ENCODE results near the gene CCDC188. TPM values are rescaled to one million over a fixed set of nuclear protein-coding genes. Genes with fewer than 3 reads are reported as not detected.

Gene CCDC188
- total and polyA plus RNA-seq, 2 of the 4 experiments (the other 2 are of a cell fraction) = 0.10 TPM; not detected in 1

DNA sequence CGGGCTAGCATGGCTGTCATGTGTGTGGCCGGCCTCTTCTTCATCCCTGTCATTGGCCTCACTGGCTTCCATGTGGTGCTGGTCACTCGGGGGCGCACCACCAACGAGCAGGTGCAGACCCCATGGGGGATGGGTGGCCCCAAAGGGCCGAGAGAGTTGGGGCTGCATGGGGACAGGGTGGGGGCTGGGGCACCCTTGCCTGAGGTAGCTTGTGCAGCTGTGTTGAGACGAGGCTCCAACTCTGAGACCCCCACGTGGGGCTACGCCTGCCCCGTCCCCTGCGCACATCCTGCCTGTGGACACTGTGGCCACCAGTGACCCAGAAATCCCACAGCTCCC lies 10.8 kb downstream of the CCDC188 start:
- Histone ChIP-seq H3K18ac (ENCODE audit: low read depth, low read length) (no peak overlapping the region), H4K91ac (ENCODE audit: insufficient read depth, low read depth, low read length) (no peak overlapping the region), H3K4me3 (ENCODE audit: insufficient read depth, low read depth, low read length) (no peak overlapping the region), H4K5ac (ENCODE audit: low read depth, low read length) (no peak overlapping the region), H3K56ac (ENCODE audit: extremely low read depth, insufficient read depth, low read length) (no peak overlapping the region), H3K23ac (ENCODE audit: low read depth, low read length) (no peak overlapping the region), H2BK5ac (ENCODE audit: low read depth, low read length, poor library complexity, severe bottlenecking) (no peak overlapping the region), H2BK120ac (ENCODE audit: low read depth, low read length) (no peak overlapping the region), H3K4me2 (ENCODE audit: low read depth, low read length) (no peak overlapping the region), H3K4ac (ENCODE audit: low read depth, low read length) (no peak overlapping the region), H3K9me3 (ENCODE audit: control insufficient read depth, insufficient read depth, low read length) (no peaks in the 10 kb centered on the region), H3K9me1 (ENCODE audit: insufficient read depth, low read length) (peaks cover 18% of the 10 kb centered on the region), H4K8ac (ENCODE audit: low read depth in 2 of 2, low read length in 2 of 2) (no peak overlapping the region), H2AFZ (replicated peaks; ENCODE audit: low read length, poor library complexity) (no peak overlapping the region), H3K79me1 (ENCODE audit: low read depth in 1 of 2, low read length in 2 of 2) (peaks cover 16 to 77% of the 10 kb centered on the region in 2 experiments; a peak in 3 of 4 replicates), H3K36me3 (ENCODE audit: control insufficient read depth, insufficient read depth, low read length) (peaks cover 16% of the 10 kb centered on the region), H3K27ac (ENCODE audit: insufficient read depth, low read length) (no peak overlapping the region), H3K27me3 (ENCODE audit: control insufficient read depth, insufficient read depth, low read length) (no peaks in the 10 kb centered on the region), H2BK15ac (ENCODE audit: low read depth, low read length) (no peak overlapping the region), H3K4me1 (ENCODE audit: control insufficient read depth, insufficient read depth, low read length) (peaks cover 22% of the 10 kb centered on the region), H2BK20ac (ENCODE audit: low read depth, low read length) (no peak overlapping the region), H2AK9ac (replicated peaks; ENCODE audit: low read depth, low read length, poor library complexity) (no peak overlapping the region), H4K20me1 (ENCODE audit: insufficient read depth, low read length) (peaks cover 60% of the 10 kb centered on the region), H2AK5ac (ENCODE audit: low read depth, low read length) (no peak overlapping the region), H3K14ac (replicated peaks; ENCODE audit: low read depth, low read length) (no peak overlapping the region), H3K9ac (ENCODE audit: low read depth, low read length) (no peak overlapping the region)
- DNase-seq = no peak
- ChIA-PET CTCF (no interaction called here), POLR2A (ENCODE audit: unreplicated experiment) (no interaction called here)
- WGBS, 2 experiments (ENCODE audit: extremely low coverage in 2 of 2, insufficient read length in 1 of 2) = 93% methylated on average over 10 of the region's 11 CpGs; no CpG with 5 or more reads in 1 of the 2 experiments
- intact Hi-C loops (cut with micrococcal nuclease) = no loop called here
- TF ChIP-seq FOS (IDR thresholded peaks at IDR 0.05; ENCODE audit: low read depth, low read length) (no peak), MXI1 (IDR thresholded peaks at IDR 0.05; ENCODE audit: borderline replicate concordance, low read depth, low read length) (no peak), CEBPB (IDR thresholded peaks at IDR 0.05; ENCODE audit: low read depth, low read length) (no peak), NFE2L2 (IDR thresholded peaks at IDR 0.05; ENCODE audit: low read depth, low read length) (no peak)
- dilution Hi-C loops (cut with HindIII; ENCODE audit: low sequenced_read_pairs, unreplicated experiment) = no loop called here
- in situ Hi-C loops (cut with MboI; ENCODE audit: low sequenced_read_pairs) = no loop called here
- BruUV-seq (replicated peaks) = no TSS peak
- ATAC-seq (ENCODE audit: low read depth) = no peak
